HG02678 (cell line): ENCODE results near the gene PLD5.
"Not testable (repeated sequence)": the region's sequence is repeated elsewhere in the genome, so short reads cannot be mapped to it uniquely, and the experiment has no call there.

ENCODE experiments used
- ATAC-seq: cut with Tn5 transposase; IDR thresholded peaks from one replicate; pipeline ENCODE4 v1.9.1; 2021; ENCODE audit warnings: mild to moderate bottlenecking, moderate library complexity; ENCODE audit not compliant: unreplicated experiment

Gene PLD5

DNA sequence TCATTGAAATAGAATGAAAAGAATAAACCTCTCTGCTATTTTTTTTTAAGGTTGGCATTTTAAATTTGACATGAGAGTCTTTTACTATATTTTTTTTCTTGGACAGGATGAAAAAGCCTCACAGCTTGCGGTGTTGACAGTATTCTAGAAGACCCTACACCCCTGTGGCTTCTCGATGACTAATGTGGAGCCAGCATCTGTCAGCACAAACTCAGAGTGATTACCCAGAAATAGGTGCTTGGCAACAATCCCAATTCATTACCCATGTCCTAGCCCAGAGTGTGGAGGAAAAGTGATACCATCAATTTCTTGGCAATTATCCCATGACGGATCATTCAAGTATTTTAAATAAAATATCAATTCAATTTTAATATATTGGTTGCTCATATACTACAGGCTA, 338.8 kb downstream of the PLD5 start:
- ATAC-seq: no peak

DNA sequence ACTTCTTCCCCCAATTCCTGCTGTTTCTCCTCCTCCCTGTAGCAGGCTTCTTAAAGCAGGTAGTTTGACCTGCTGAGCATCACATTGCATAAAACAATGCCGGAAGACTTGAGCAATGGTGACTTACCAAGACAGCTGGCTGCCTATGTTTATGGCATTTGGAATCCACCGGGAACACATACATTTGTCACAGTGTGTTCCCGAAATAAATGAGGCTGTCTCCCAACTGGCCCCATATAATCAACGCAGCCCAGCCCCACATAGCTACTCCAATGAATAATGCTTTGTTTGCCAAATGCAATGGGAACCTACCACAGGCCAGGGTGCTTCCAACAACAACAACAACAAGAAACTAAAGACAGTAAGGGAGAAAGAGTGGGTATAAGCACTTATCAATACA, 339.5 kb downstream of the PLD5 start:
- ATAC-seq: no peak

DNA sequence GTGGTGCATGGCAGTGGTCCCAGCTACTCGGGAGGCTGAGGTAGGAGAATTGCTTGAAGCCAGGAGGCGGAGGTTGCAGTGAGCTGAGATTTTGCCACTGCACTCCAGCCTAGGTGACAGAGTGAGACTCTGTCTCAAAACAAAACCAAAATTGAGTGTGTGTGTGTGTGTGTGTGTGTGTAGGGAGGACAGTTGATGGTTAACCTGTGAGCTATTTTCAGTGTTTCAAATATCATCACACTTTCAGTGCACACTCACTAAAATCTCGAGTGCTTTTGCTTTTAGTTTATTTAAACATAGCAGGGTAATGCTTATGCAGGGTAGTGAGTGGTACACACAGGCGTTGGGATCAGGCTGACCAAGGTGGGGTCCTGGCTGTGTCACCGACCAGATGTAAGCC, 344.7 kb downstream of the PLD5 start:
- ATAC-seq: not testable (repeated sequence)

DNA sequence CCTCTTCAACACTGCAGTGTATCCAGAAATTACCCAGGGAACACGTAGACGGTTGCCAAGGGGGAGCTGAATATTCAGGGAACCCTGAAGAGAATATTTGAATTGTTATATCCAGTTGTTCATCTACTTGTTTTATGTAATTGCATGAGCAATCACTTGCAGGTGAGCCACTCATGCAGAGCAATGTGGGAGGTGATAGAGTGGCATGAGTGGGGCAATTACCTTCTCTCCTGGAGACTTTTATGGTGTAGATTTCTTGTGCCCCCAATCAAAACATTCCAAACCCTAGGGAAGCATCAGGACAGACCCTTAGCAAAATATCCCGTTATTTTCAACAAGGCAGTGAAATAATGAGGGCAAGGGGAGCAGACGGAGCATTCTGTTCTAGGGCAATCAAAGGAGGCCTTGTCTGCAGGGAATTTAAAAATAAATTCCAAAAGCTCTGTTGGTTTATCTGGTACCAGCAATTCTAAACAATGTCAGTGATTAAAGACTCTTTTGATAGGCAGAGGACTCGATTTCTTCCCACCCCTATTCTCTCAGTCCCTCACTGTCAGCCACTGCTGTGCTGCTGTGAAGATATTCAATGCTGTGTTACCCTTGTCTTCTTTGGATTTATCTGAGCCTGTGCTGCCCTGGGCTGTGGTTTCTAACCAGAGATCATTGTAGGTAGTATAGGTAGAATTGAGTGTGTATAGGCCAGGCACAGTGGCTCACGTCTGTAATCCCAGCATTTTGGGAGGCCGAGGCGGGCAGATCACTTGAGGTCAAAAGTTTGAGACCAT, 345.4 kb downstream of the PLD5 start:
- no peak for ATAC-seq

DNA sequence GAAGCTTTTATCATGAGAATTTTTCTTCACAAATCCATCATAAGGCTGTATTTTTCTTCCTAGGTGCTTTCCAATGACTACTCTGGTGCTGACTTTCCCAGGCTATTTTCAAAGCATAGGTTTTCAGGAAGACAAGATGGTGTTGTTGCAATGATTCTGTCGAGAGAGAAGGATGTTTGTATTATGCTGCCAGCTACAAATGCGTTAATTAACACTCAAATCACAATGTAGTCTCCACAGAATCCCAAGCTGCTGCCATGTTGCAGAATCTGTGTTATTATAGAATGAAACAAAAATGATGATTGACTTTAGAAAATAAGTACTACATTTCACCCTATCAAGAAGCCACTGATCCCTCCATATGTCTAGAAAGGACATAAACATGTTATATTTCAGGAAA, 346.1 kb downstream of the PLD5 start:
- ATAC-seq: no peak

DNA sequence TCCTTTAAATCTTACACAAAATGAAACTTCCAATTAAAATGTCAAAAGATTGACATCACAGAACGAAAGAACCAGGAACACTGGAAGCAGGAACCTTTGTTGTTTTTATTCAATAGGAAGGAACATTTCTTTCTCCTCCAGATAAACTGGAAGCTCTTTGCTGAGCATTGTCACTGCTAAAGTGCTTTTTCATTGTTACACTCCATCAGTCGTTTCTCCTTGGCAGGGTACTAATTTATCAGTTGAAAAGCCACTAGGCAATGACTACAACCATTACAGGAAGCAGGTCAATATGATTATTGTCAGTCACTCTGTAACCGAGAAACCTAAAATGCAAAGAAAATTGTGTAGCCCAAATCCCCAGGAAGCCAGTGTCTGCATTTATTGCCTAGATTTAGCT, 362.4 kb downstream of the PLD5 start:
- ATAC-seq: no peak

DNA sequence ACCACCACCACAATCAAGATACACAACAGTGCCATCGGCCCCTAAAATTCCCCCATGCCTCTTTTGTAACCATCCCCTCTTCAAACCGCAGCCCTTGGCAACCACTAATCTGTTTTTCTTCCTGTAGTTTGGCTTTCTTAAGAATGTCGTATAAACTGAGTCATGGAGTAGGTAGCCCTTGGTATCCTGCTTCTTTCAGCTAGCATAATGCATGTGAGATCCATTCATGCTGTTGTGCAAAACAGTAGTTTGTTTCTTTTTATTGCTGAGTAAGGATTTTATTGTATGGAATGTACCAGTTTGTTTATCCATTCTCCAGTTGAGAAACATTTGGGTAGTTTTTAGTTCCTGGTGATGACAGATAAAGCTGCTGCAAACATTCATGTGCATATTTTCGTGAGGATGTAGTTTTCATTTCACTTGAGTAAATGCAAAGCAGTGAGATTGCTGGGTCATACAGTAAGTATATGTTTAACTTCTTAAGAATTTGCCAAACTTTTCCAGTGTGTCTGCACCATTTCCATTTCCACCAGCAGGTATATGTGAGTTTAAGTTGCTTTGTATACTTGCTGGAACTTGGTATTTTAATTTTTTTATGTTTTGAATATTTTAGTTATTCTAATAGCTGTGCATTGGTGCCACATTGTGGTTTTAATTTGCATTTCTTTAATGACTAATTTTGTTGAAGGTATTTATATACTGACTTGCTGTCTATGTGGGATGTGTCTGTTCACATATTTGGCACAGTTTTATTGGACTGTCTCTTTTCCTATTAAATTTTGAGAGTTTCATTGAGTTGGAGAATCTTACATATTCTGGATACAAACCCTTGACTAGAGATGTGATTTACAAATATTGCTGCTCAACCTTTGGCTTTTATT, 377.2 kb downstream of the PLD5 start:
- peak; percentile 48 for ATAC-seq

DNA sequence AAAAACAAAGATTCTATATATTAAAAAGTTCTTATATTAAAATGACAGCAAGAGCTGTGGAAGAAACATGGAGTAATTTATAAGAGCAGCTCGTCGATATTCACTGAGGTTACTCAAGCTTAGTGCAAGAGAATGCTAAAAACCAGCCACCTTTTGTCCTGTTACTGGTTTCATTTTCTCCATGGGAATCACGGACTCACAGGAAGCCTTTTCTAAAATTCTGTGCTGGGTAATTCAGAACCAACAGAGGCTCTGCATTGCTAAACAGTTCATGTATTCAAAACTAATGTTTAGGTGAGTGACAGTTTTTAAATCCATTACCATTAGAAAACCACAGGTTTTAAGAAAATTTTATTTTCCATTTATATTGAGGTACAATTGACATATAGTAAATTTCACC, 377.8 kb downstream of the PLD5 start:
- peak; percentile 4 for ATAC-seq

DNA sequence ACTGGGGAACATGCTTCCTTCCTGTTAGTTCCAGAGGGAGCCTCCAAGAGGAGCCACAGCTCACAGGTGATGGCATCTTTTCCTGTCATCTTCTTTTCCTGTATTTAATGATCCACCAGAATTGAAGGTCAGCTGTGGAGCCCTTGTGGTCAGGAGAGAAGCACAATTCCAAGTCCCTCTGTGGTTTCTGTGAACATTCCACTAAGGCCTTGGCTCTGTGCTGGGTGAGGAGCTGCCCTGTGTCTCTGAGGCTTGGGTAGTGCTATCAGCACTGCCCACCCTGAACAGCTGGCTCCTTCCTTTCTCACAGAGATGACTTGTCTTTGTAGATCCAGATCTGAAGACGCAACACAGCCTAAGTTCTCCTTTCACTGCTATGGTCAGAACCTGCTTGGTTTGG, 383.7 kb downstream of the PLD5 start:
- ATAC-seq: no peak

DNA sequence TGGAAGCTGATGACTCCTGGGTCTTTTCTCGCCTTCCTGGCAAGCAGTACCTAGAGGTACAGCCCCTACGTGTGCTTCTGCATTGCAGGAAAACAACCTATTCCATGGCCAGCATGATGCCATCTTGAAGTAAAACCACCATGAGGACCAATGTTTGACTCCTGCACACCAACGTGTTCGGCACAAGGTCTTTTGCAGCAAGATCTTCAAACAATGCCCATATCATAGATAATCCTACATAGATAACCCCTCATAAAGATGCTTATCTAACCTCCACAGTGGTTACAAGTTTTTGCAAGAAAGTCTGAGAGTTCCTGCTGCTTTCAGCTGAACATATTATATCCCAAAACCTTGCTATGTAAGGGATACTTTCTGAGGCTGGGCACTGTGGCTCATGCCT, 384.5 kb downstream of the PLD5 start:
- no peak for ATAC-seq

DNA sequence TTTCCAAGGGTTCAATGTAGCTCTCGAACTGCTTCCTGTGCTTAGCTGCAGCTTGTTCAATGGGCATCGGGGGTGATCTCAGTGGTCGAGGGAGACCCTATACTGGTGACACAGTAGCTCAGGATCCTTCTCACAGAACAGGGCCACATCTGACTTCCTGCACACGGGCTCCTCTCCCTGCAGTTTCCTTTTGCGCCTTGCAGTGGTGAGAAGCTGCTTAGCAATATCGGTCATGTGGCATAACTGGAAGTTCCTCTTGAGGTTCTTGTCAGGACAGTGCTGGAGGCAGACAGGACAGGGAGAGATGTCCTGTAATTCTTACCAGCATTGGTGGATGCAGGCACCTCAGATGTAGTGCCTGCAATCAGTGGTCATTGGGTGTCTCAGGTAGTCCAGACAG, 385.1 kb downstream of the PLD5 start:
- peak; percentile 57 for ATAC-seq

DNA sequence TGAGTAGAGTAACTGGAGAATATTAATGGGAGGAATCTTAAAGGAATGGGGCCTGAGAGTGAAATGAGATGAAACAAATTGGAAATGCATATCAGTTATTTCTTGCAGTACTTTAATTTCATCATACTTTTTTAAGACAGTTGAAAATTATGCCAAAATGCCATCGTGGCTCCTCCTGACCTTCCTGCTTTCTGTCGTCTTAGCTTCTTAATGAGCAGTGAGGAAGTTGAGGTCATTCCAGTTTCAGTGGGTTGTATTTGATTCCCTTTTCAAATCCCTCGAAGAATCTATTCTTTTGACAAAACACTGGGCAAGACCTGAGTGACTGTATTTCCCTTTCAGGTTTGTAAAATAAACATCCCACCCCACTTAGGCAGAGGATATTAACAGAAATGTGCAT, 390.7 kb downstream of the PLD5 start:
- ATAC-seq: no peak

DNA sequence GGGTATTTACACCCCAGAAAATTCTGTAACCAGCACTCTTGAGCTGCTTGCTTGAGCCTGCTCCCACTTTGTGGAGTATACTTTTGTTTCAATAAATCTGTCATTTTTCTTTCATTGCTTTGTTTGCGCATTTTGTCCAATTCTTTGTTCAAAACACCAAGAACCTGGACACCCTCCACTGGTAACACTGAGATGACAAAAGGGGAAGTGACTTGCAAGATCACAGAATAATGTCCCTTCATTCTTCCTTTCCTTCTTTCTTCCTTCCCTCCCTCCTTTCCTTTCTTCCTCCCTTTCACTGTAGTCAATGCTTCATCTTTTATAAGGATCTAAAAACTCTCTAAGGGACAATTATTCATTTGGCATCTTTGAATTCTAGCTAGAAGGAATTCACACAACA, 391.1 kb downstream of the PLD5 start:
- no peak for ATAC-seq

DNA sequence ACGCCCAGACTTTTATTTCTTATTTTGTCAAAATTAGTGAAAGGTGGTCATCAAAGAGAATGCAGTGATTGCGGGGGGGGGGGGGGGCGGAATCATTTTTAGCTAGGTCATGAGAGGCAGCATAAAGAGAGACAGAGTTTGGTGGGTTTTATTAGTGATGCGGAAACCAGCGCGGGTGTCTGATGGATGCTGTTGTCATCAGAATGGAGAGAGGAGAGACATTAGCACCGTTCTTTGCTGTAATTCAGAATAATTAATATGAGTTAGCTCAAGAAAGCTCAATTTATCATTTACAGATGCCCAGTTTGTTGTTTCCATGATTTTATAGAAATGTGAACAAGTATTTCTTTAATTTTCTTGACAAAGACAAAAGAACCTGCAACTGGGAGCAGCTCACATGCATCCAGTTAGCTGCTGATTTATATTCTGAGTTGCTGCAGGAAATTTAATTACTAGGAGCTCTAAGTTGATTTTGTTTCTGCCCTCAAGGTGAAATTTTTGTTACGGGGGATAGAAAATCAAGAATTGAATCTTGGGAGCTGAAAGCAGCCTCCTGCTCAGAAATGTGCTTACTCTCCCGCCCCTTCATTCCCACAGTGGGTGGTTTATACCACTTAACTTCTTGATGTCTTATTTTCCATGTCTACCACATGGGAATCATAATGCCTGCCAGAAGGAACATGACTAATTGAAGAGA, 392.2 kb downstream of the PLD5 start:
- ATAC-seq: no peak

DNA sequence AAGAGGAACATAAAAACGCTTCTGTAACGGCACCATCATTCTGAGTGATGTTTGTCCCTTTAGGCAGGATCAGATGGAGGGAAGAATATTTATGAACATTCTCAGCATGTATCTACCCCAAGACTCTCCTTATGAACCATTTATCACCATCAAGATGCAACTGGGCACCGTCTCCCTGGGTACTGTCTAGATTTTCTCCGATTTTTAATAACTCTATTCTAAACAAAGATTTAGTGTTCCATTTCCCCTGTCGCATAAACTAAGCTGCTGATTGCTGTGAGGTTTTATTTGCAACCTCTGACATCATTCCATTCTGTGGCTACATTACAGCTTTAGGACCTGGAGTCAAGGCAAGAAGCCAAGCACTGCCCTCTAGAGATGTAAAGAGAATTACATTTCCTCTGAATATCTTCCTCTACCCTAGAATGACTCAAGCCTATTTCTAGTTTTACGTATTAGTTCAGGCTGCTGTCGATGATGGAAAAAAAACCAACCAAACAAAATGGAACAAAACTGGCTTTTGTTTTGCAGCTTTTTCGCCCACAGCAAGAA, 395.5 kb downstream of the PLD5 start:
- peak; percentile 58 for ATAC-seq

DNA sequence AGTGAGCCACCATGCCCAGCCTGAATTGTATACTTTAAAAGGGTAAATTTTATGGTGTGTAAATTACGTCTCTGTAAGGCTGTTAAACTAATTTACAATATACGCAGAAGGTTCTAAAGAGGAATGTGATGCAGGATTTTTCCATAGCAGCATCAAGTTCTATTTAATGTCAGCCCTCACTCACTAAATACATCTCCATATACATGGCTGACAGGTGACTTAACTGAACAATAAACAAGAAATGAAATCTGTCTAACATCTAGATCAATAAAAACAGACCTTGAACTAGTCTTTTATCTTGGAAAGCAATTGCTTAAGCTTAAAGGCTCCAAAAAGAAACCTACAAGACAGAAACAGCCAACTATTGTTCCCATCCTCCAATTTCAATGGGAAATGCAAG, 404.1 kb downstream of the PLD5 start:
- ATAC-seq: no peak

DNA sequence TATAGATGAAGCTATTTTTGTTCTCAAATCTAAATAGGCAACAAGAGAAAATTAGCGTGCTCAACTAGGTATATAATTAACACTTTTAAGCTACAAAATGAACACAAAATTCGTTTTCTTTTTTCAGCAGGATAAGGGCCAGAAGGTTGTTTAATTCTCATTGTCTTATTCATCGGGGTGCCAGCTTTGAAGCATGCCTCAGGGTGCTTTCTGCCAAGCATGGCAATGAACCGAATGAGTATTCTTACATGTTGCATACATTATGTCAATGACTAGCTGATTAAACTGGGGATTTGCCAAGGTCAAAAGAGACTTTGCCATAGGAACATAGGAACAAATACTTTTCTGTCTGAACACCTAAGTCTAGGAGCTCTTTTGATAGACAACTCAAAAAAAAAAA, 423.6 kb downstream of the PLD5 start:
- ATAC-seq: no peak

DNA sequence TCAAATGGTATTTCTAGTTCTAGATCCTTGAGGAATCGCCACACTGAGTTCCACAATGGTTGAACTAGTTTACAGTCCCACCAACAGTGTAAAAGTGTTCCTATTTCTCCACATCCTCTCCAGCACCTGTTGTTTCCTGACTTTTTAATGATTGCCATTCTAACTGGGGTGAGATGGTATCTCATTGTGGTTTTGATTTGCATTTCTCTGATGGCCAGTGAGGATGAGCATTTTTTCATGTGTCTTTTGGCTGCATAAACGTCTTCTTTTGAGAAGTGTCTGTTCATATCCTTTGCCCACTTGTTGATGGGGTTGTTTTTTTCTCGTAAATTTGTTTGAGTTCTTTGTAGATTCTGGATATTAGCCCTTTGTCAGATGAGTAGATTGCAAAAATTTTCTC, 427.2 kb downstream of the PLD5 start:
- ATAC-seq: not testable (repeated sequence)

DNA sequence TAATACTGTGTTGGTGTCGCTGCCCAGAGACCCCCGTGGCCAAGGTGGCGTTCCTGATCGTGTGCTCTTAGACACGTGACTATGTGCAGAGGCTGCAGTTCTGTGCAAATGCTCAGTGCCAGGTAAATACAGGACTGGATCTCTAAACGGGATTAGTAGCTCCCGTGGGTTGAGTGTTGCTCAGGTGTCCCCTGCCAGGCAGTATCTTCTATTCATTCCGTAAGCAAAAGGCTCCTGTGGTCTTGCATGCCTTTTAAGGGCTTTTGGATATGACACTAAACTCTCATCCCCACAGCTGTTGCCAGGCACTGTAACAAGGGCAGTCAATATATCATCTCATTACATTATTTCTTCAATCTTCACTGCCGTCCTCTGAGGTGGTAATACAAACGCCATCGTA, 431.4 kb downstream of the PLD5 start:
- no peak for ATAC-seq

DNA sequence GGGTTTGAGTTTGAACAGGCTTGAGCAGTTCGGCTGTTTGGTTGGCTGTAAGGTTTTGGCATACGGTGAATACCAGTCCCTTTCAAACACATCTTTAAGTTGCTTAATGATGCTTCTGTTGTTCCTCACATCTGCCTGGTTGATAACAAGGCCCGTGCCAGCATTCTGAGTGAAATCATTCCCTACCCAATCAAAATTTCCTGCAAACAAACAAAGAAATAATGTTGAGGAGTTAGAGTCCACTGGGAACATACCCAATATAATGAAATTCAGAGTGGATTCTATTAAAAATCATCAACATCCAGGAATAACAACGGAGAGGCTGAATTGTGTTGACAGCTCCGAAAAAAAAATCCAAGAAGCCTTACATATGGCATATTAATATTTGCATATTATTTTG, 434.6 kb downstream of the PLD5 start:
- ATAC-seq: no peak

DNA sequence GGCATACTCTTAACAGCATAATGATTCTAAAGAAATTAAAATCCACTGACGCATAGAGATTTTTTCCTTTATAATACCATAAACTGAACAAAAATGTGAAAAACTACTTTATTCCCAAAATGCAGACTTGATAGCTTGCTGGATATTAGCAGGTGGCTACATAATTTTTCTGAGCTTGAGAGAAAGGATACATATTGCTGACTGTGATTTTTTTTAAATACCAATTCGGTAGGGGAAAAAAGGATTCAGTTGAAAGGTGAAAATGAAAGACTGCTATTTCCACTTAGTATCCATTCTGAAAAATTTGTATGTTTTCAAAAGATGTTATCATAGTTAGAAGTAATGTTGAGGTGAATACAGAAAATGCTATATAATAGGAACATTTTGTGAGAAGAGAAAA, 435.6 kb downstream of the PLD5 start:
- no peak for ATAC-seq
